Right renal pelvis (tissue), 4 donors: ENCODE measurements around the gene CDS1. TPM values are rescaled to one million over a fixed set of nuclear protein-coding genes. Genes with fewer than 3 reads are reported as not detected.
"Not testable (repeated sequence)": the region's sequence is repeated elsewhere in the genome, so short reads cannot be mapped to it uniquely, and the experiment has no call there.

Experiments used
- DNase-seq, 4 donors: peaks; one replicate each; pipeline ENCODE4 v3.0.0-alpha.2; 2013; ENCODE audit warnings: low read depth in 4 of 4, low spot score in 3 of 4, missing footprints in 1 of 4
- polyA plus RNA-seq, 4 donors: library from polyadenylated mRNA; unstranded; fragments of 120-200 nt; gene quantifications; one replicate each; pipeline ENCODE4 v1.2.1, GENCODE V29; 2013; ENCODE audit not compliant: insufficient read length in 4 of 4

Gene CDS1
- polyA plus RNA-seq, 4 donors = 26.3 to 33.8 (median 30.6) TPM

GRCh38 chr4:84669201-84669600, 86.3 kb downstream of the CDS1 start:
- no peak for DNase-seq

GRCh38 chr4:84672177-84672576, 89.2 kb downstream of the CDS1 start:
- DNase-seq = no peak

GRCh38 chr4:84673475-84674240, 90.7 kb downstream of the CDS1 start:
- DNase-seq = peak in 1 of 4 donors; percentile 17

- DNase-seq = no peak
These were observed 94.2 kb downstream of the CDS1 start for GRCh38 chr4:84677093-84677492.

- DNase-seq = no peak
These were observed 95.1 kb downstream of the CDS1 start for GRCh38 chr4:84677995-84678394.

- no peak for DNase-seq
These were observed 96.2 kb downstream of the CDS1 start for GRCh38 chr4:84678976-84679744.

GRCh38 chr4:84680956-84681355, 98.0 kb downstream of the CDS1 start:
- DNase-seq = no peak

GRCh38 chr4:84681486-84682274, 98.8 kb downstream of the CDS1 start:
- DNase-seq = peak in 1 of 4 donors; percentile 27

GRCh38 chr4:84682661-84683060, 99.7 kb downstream of the CDS1 start:
- DNase-seq = not testable (repeated sequence)

- DNase-seq = no peak
These were observed 100.3 kb downstream of the CDS1 start for GRCh38 chr4:84683064-84683850.

GRCh38 chr4:84684361-84684760, 101.4 kb downstream of the CDS1 start:
- DNase-seq = no peak

GRCh38 chr4:84685105-84685504, 102.2 kb downstream of the CDS1 start:
- no peak for DNase-seq

- DNase-seq = no peak
These were observed 105.7 kb downstream of the CDS1 start for GRCh38 chr4:84688605-84689004.

GRCh38 chr4:84689197-84689596, 106.3 kb downstream of the CDS1 start:
- DNase-seq = no peak

GRCh38 chr4:84690481-84690880, 107.6 kb downstream of the CDS1 start:
- DNase-seq = no peak

- no peak for DNase-seq
These were observed 108.3 kb downstream of the CDS1 start for GRCh38 chr4:84691170-84691691.

GRCh38 chr4:84691800-84692199, 108.9 kb downstream of the CDS1 start:
- no peak for DNase-seq

- no peak for DNase-seq
These were observed 114.2 kb downstream of the CDS1 start for GRCh38 chr4:84697159-84697558.

- no peak for DNase-seq
These were observed 114.8 kb downstream of the CDS1 start for GRCh38 chr4:84697615-84698201.
